ENCODE measurements around the gene VASN.
A peak's percentile ranks its signal among the peaks of the same experiment; 100 is the strongest.
"Not testable (repeated sequence)": the region's sequence is repeated elsewhere in the genome, so short reads cannot be mapped to it uniquely, and the experiment has no call there.

VASN gene

GRCh38 chr16:4371357-4372000, at the start of gene VASN:
TSS of gene VASN (plus strand) at chr16:4371848. CDS start at chr16:4380878, 9,030 bp downstream.
- DNase-seq = peak in 12 of 14 donors; percentile 12 to 82 (median 52)

GRCh38 chr16:4322121-4323052, 49.3 kb upstream of the VASN start:
- DNase-seq = no peak

- DNase-seq = peak in 5 of 14 donors; percentile 5 to 63 (median 26)
These were observed 48.4 kb upstream of the VASN start for GRCh38 chr16:4323071-4323844.

- peak in 1 of 14 donors; percentile 21 for DNase-seq
These were observed 47.7 kb upstream of the VASN start for GRCh38 chr16:4323845-4324488.

GRCh38 chr16:4324492-4325252, 47.0 kb upstream of the VASN start:
- DNase-seq = no peak

- no peak for DNase-seq
These were observed 46.3 kb upstream of the VASN start for GRCh38 chr16:4325253-4325758.

- DNase-seq = no peak
These were observed 44.1 kb upstream of the VASN start for GRCh38 chr16:4327386-4328045.

- peak in 12 of 14 donors; percentile 32 to 81 (median 60) for DNase-seq
These were observed 43.4 kb upstream of the VASN start for GRCh38 chr16:4328046-4328781.

- peak in 3 of 14 donors; percentile 38 to 65 (median 50) for DNase-seq
These were observed 42.6 kb upstream of the VASN start for GRCh38 chr16:4328782-4329775.

GRCh38 chr16:4330277-4330874, 41.3 kb upstream of the VASN start:
- peak in 12 of 14 donors; percentile 10 to 84 (median 44) for DNase-seq

GRCh38 chr16:4332083-4332482, 39.6 kb upstream of the VASN start:
- no peak for DNase-seq

- DNase-seq = no peak
These were observed 38.9 kb upstream of the VASN start for GRCh38 chr16:4332623-4333307.

GRCh38 chr16:4333308-4333638, 38.4 kb upstream of the VASN start:
- DNase-seq = no peak

GRCh38 chr16:4333714-4334113, 37.9 kb upstream of the VASN start:
- not testable (repeated sequence) for DNase-seq

- no peak for DNase-seq
These were observed 36.7 kb upstream of the VASN start for GRCh38 chr16:4334724-4335495.

- DNase-seq = no peak
These were observed 34.7 kb upstream of the VASN start for GRCh38 chr16:4336701-4337539.
